Liver (tissue), 9 donors: Measurements from ENCODE around the gene THSD7B. TPM values are rescaled to one million over a fixed set of nuclear protein-coding genes. Genes with fewer than 3 reads are reported as not detected.

Experiments used
- DNase-seq: peaks from one replicate; pipeline ENCODE4 v3.0.0-alpha.2; 2017; ENCODE audit warnings: low spot score
- H3K27ac ChIP-seq, 2 donors: one replicate each; pipeline ENCODE4 v1.7.0; 2013; ENCODE audit warnings: inconsistent platforms in 2 of 2, low read length in 2 of 2, control low read depth in 1 of 2, low read depth in 1 of 2, mild to moderate bottlenecking in 1 of 2
- H3K27me3 ChIP-seq, 4 donors: one replicate each; pipeline versions ENCODE4 v1.6.1 to v1.7.0; 2013; ENCODE audit warnings: low read length in 3 of 4, inconsistent platforms in 1 of 4, mild to moderate bottlenecking in 1 of 4, moderate library complexity in 1 of 4; ENCODE audit not compliant: control insufficient read depth in 4 of 4, insufficient read depth in 4 of 4
- H3K36me3 ChIP-seq, 4 donors: one replicate each; pipeline versions ENCODE4 v1.6.1 to v1.7.0; 2013; ENCODE audit warnings: low read length in 3 of 4, mild to moderate bottlenecking in 3 of 4, low read depth in 1 of 4, moderate library complexity in 1 of 4; ENCODE audit not compliant: control insufficient read depth in 4 of 4, insufficient read depth in 3 of 4
- H3K4me1 ChIP-seq, 4 donors: one replicate each; pipeline versions ENCODE4 v1.6.1 to v1.7.0; 2013; ENCODE audit warnings: low read length in 3 of 4, mild to moderate bottlenecking in 3 of 4, moderate library complexity in 1 of 4; ENCODE audit not compliant: control insufficient read depth in 4 of 4, insufficient read depth in 4 of 4
- H3K4me3 ChIP-seq, 3 donors: one replicate each; pipeline versions ENCODE4 v1.6.1 to v1.7.0; 2013; ENCODE audit warnings: low read length in 3 of 3, control low read depth in 1 of 3, low read depth in 1 of 3, mild to moderate bottlenecking in 1 of 3
- H3K9ac ChIP-seq, 2 donors: one replicate each; pipeline ENCODE4 v1.7.0; 2013; ENCODE audit warnings: low read length in 2 of 2, mild to moderate bottlenecking in 2 of 2, moderate library complexity in 2 of 2, control low read depth in 1 of 2, low read depth in 1 of 2
- H3K9me3 ChIP-seq, 4 donors: one replicate each; pipeline versions ENCODE4 v1.6.1 to v1.7.0; 2013; ENCODE audit warnings: low read length in 3 of 4; ENCODE audit not compliant: control insufficient read depth in 4 of 4
- ATF3 ChIP-seq: IDR thresholded peaks from 2 replicates; pipeline ENCODE4 v1.6.1; 2016; ENCODE audit warnings: antibody characterized with exemption
- CTCF ChIP-seq: fragments of 150-350 bp; IDR thresholded peaks from 2 replicates; pipeline ENCODE4 v1.5.1; 2017; ENCODE audit warnings: improper control_type of control experiment, low read depth, low read length; ENCODE audit not compliant: missing input control
- EGR1 ChIP-seq, 2 donors: IDR thresholded peaks; 2 replicates each; pipeline ENCODE4 v1.6.1; 2016 to 2018; ENCODE audit warnings: antibody characterized with exemption in 2 of 2, low read depth in 2 of 2
- FOXA1 ChIP-seq: IDR thresholded peaks from 2 replicates; pipeline ENCODE4 v1.6.1; 2016; ENCODE audit warnings: antibody characterized with exemption
- FOXA2 ChIP-seq: IDR thresholded peaks from 2 replicates; pipeline ENCODE4 v1.6.1; 2016; ENCODE audit warnings: antibody characterized with exemption
- HNF4A ChIP-seq, 2 donors: conservative IDR thresholded peaks; 2 replicates each; pipeline ENCODE4 v1.6.1; 2016; ENCODE audit warnings: antibody characterized with exemption in 2 of 2, mild to moderate bottlenecking in 2 of 2
- HNF4G ChIP-seq: IDR thresholded peaks from 2 replicates; pipeline ENCODE4 v1.6.1; 2016; ENCODE audit warnings: antibody characterized with exemption
- JUND ChIP-seq, 2 donors: IDR thresholded peaks; 2 replicates each; pipeline ENCODE4 v1.6.1; 2016; ENCODE audit warnings: antibody characterized with exemption in 2 of 2
- MAX ChIP-seq: IDR thresholded peaks from 2 replicates; pipeline ENCODE4 v1.6.1; 2016; ENCODE audit warnings: antibody characterized with exemption
- RAD21 ChIP-seq, 2 donors: IDR thresholded peaks; 2 replicates each; pipeline ENCODE4 v1.6.1; 2016; ENCODE audit warnings: antibody characterized with exemption in 2 of 2, mild to moderate bottlenecking in 2 of 2
- REST ChIP-seq: IDR thresholded peaks from 2 replicates; pipeline ENCODE4 v1.6.1; 2016; ENCODE audit warnings: antibody characterized with exemption, mild to moderate bottlenecking
- RXRA ChIP-seq, 2 donors: IDR thresholded peaks; 2 replicates each; pipeline ENCODE4 v1.6.1; 2017 to 2018; ENCODE audit warnings: antibody characterized with exemption in 2 of 2, mild to moderate bottlenecking in 1 of 2
- SP1 ChIP-seq: IDR thresholded peaks from 2 replicates; pipeline ENCODE4 v1.6.1; 2018; ENCODE audit warnings: antibody characterized with exemption, mild to moderate bottlenecking
- TAF1 ChIP-seq: conservative IDR thresholded peaks from 2 replicates; pipeline ENCODE4 v1.6.1; 2016; ENCODE audit warnings: antibody characterized with exemption, mild to moderate bottlenecking
- YY1 ChIP-seq: IDR thresholded peaks from 2 replicates; pipeline ENCODE4 v1.6.1; 2016; ENCODE audit warnings: antibody characterized with exemption, mild to moderate bottlenecking
- ZBTB33 ChIP-seq: IDR thresholded peaks from 2 replicates; pipeline ENCODE4 v1.6.1; 2016; ENCODE audit warnings: antibody characterized with exemption
- WGBS: extraction: QIAGEN DNeasy Blood & Tissue Kit; methylation state at CpG from one replicate; pipeline ENCODE4 v1.1.7; 2013; 5-methylcytosine and 5-hydroxymethylcytosine counted together
- polyA plus RNA-seq, 2 donors: library from polyadenylated mRNA; stranded (reverse) in 1 of 2; unstranded in 1 of 2; fragments of 200-250 nt in 1 of 2; fragments of >200 nt in 1 of 2; fragmentation: Nextera tagmentation in 1 of 2; extraction: Ambion mirVana in 1 of 2; gene quantifications; one replicate each; pipeline versions ENCODE4 v1.2.1 to v1.2.3, GENCODE V29; 2013 to 2015
- total RNA-seq, 2 donors: library from RNA; depleted of rRNA; stranded (reverse); fragments of >200 nt; gene quantifications; one replicate each; pipeline ENCODE4 v1.2.3, GENCODE V29; 2014
- donor health status: healthy.
- donor health status: healthy.
- donor health status: healthy.
- donor health status: healthy.
- donor health status: healthy.

The THSD7B gene
- total and polyA plus RNA-seq, 4 donors = 0.01 to 0.75 (median 0.42) TPM; not detected in 1

- Histone ChIP-seq H3K27me3 (no peaks in the 10 kb centered on the region), H3K9me3 (no peaks in the 10 kb centered on the region), H3K27ac (no peak overlapping the region), H3K9ac (no peak overlapping the region), H3K36me3 (no peaks in the 10 kb centered on the region), H3K4me3 (no peak overlapping the region), H3K4me1 (no peaks in the 10 kb centered on the region)
- TF ChIP-seq HNF4A (conservative IDR thresholded peaks at IDR 0.05) (no peak), SP1 (no peak), MAX (no peak), YY1 (no peak), RAD21 (IDR thresholded peaks at IDR 0.05) (no peak), TAF1 (no peak), HNF4G (no peak), REST (no peak), ATF3 (no peak), JUND (IDR thresholded peaks at IDR 0.05) (no peak), RXRA (IDR thresholded peaks at IDR 0.05) (no peak), CTCF (no peak), FOXA1 (no peak), EGR1 (IDR thresholded peaks at IDR 0.05; ENCODE audit: low read depth in 2 of 2) (no peak)
- 86% methylated on average over 2 of the region's 2 CpGs for WGBS
- DNase-seq = no peak
Measured at GRCh38 chr2:137187216-137187615, 421.9 kb downstream of the THSD7B start.

- no peaks in the 10 kb centered on the region for H3K9me3 ChIP-seq
- DNase-seq = no peak
- no peaks in the 10 kb centered on the region for H3K27me3 ChIP-seq
- no peak overlapping the region for H3K27ac ChIP-seq
- no peak overlapping the region for H3K9ac ChIP-seq
- no peak overlapping the region for H3K4me3 ChIP-seq
- H3K4me1 ChIP-seq = no peaks in the 10 kb centered on the region
- no peaks in the 10 kb centered on the region for H3K36me3 ChIP-seq
- WGBS = 63% methylated on average over 13 of the region's 13 CpGs
- TF ChIP-seq HNF4A (conservative IDR thresholded peaks at IDR 0.05) = no peak
- no peak for TF ChIP-seq FOXA2
- no peak for TF ChIP-seq CTCF
- no peak for TF ChIP-seq FOXA1
- no peak for TF ChIP-seq ZBTB33
- TF ChIP-seq REST = no peak
- TF ChIP-seq TAF1 = no peak
- no peak for TF ChIP-seq ATF3
- TF ChIP-seq RAD21 (IDR thresholded peaks at IDR 0.05) = no peak
- TF ChIP-seq RXRA (IDR thresholded peaks at IDR 0.05) = no peak
- TF ChIP-seq EGR1 (IDR thresholded peaks at IDR 0.05; ENCODE audit: low read depth in 2 of 2) = no peak
Measured at GRCh38 chr2:137190411-137191195, 425.3 kb downstream of the THSD7B start.
